Cardiac fibroblast (primary cell): ENCODE results near the gene GPR158.

ENCODE experiments used
- DNase-seq, 2 donors: peaks; one replicate each; pipeline versions ENCODE4 v3.0.0 to v3.0.0-alpha.2; 2010; ENCODE audit warnings: low read depth in 2 of 2
- H3K4me3 ChIP-seq, 2 donors: replicated peaks in 1 of 2; 1 replicate in 1 of 2; 2 replicates in 1 of 2; pipeline ENCODE4 v1.5.1; 2011; ENCODE audit warnings: low read depth in 2 of 2, low read length in 2 of 2, mild to moderate bottlenecking in 2 of 2, moderate library complexity in 1 of 2
- TF ChIP-seq, protein P1 (sequence below): IDR thresholded peaks from one replicate; pipeline ENCODE4 v1.5.1; 2011; ENCODE audit warnings: low read depth, mild to moderate bottlenecking, low read length, inconsistent platforms

Gene GPR158

DNA sequence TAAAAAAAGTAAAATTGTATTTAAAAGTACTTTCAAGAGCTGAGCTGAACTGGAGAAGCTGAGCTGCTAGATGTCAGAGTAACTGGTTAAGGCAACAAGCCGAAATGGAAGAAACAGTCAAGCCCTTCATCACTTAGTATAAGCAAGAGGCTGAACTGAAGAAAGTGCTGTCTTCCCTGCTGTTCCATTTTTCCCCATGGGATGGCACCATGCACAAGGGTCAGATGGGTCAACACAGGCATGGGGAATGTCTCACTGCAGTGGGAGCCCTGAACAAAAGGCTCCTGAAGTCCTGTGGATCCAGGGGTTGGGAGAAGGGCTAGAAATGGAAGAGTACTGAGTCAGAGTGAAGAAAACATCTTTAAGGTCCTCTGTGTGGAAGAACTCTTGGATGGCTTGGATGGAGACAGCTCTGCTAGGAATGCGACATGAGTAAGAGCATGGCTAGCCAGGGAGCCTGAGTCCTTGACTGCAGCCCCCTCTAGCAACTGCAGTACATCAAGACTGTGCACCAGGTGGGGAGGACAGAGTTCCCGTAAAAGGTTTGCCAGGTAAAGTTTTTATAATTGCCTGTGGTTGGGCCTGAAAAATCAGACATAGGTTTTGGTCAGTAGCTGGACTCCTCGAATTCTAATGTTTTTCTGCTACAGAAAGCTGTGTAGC, 348.3 kb downstream of the GPR158 start:
- TF ChIP-seq, protein P1, sequence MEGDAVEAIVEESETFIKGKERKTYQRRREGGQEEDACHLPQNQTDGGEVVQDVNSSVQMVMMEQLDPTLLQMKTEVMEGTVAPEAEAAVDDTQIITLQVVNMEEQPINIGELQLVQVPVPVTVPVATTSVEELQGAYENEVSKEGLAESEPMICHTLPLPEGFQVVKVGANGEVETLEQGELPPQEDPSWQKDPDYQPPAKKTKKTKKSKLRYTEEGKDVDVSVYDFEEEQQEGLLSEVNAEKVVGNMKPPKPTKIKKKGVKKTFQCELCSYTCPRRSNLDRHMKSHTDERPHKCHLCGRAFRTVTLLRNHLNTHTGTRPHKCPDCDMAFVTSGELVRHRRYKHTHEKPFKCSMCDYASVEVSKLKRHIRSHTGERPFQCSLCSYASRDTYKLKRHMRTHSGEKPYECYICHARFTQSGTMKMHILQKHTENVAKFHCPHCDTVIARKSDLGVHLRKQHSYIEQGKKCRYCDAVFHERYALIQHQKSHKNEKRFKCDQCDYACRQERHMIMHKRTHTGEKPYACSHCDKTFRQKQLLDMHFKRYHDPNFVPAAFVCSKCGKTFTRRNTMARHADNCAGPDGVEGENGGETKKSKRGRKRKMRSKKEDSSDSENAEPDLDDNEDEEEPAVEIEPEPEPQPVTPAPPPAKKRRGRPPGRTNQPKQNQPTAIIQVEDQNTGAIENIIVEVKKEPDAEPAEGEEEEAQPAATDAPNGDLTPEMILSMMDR, result peak; percentile 65
- H3K4me3 ChIP-seq, result no peak overlapping the region
- peak; percentile 31 to 67 for DNase-seq

DNA sequence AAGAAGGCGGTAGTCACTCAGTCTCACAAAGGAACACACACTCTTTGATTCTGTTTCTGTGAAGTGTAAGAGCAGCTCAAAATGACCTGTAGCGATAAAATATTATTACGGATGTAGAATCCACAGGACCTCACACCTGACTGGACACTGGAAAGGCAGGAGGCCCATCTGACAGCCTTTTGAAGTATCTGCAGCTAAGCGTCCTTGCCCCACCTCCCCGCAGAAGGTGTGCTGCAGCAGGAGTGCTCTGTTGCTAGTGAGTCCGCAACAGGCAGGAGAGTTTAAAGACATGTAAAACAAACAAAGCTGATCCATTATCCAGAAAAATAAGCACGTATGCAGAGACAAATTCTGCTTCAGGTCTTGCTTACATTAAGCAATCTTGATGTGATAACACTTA, 355.5 kb downstream of the GPR158 start:
- DNase-seq, result no peak

GRCh38 chr10:25531457-25532061, 356.8 kb downstream of the GPR158 start:
- no peak overlapping the region for H3K4me3 ChIP-seq
- no peak for DNase-seq
- TF ChIP-seq, protein P1, result no peak

More for the DNA sequence above, 355.5 kb downstream of the GPR158 start:
- H3K4me3 ChIP-seq, result no peak overlapping the region
- TF ChIP-seq, protein P1, result no peak

DNA sequence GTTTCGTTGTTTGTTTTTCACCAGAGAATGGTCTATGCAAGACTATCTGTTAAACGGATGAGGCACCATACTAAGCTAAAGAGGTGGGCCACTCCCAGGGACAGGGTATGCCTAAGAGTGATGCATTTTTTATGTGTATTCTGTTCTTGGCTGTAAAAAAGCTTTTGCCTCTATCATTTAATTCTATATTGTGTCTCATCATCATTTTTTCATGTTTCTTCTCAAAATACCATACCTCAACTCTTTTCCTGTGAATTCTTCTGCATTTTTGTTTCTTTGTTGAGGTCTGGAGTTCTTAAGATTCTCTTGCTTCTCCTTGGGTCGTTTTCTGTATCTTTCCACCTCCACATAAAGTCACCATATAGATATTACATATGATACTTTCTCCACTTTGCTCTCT, 357.4 kb downstream of the GPR158 start:
- no peak for DNase-seq
- H3K4me3 ChIP-seq, result no peak overlapping the region
- TF ChIP-seq, protein P1, result no peak

DNA sequence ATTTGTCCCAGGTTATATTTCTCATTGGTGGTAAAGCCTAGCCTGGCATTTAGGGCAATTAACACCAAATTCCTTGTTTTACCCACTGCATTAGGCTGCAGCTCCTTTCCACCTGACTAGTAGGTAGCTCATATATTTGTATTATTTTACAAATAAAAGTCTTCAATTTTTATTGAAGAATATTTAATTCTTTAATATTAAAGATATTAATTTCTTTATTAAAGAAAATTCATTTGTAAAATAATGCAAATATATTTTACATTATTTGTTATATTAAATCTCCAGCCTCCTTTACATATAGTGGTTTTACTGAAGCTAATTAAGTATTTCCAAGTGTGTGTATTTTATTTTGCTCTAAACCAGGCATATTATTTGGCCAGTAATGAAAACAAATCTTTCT, 361.2 kb downstream of the GPR158 start:
- TF ChIP-seq, protein P1, result no peak
- DNase-seq, result no peak
- H3K4me3 ChIP-seq, result no peak overlapping the region

- no peak overlapping the region for H3K4me3 ChIP-seq
- TF ChIP-seq, protein P1, result no peak
- DNase-seq, result peak; percentile 53 to 73
Observed at GRCh38 chr10:25547382-25547781, 372.6 kb downstream of the GPR158 start.
